SK-N-SH (cell line): ENCODE results near the gene CHCHD6. TPM values are rescaled to one million over a fixed set of nuclear protein-coding genes. Genes with fewer than 3 reads are reported as not detected.

ENCODE experiments used
- CTCF ChIA-PET: fragments of 300-600, 350-600 bp; formaldehyde crosslinking; extraction: SDS; loops from one replicate; lab custom pipeline; 2021; lab: Yijun Ruan, JAX
- POLR2A ChIA-PET: fragments of 350-600 bp; sonication (Branson Sonifier 250); formaldehyde crosslinking; extraction: SDS; loops from one replicate; lab custom pipeline; 2020; ENCODE audit warnings: antibody characterized with exemption, inconsistent platforms; lab: Yijun Ruan, JAX
- DNase-seq: peaks from one replicate; pipeline ENCODE4 v3.0.0; 2012
- H2AFZ ChIP-seq: fragments of 200-600 bp; sonication (generic); 2 replicates; pipeline ENCODE4 v1.8.1; 2016; ENCODE audit warnings: antibody characterized with exemption, mild to moderate bottlenecking, low read depth
- H3F3A ChIP-seq: fragments of 200-600 bp; sonication (generic); replicated peaks from 2 replicates; pipeline ENCODE3; 2016; ENCODE audit warnings: antibody characterized with exemption, mild to moderate bottlenecking; ENCODE audit not compliant: insufficient read depth
- H3K27ac ChIP-seq, 2 experiments: fragments of 200-500 bp in 1 of 2; fragments of 200-600 bp in 1 of 2; sonication (Bioruptor generic) in 1 of 2; sonication (generic), shearing (Covaris generic) in 1 of 2; 2 replicates each; pipeline versions ENCODE4 v1.5.1 to v1.6.1; 2014 to 2016; ENCODE audit warnings: low read depth in 2 of 2, inconsistent platforms in 1 of 2, low read length in 1 of 2, mild to moderate bottlenecking in 1 of 2, mixed read lengths in 1 of 2
- H3K27me3 ChIP-seq: fragments of 200-600 bp; sonication (generic), shearing (Covaris generic); 2 replicates; pipeline ENCODE4 v1.6.1; 2016; ENCODE audit warnings: mixed run types; ENCODE audit not compliant: insufficient read depth
- H3K36me3 ChIP-seq, 2 experiments: fragments of 200-500 bp in 1 of 2; fragments of 200-600 bp in 1 of 2; sonication (Bioruptor generic) in 1 of 2; sonication (generic) in 1 of 2; replicated peaks in 1 of 2; 2 replicates each; pipeline versions ENCODE3 to v1.5.1; 2014 to 2016; ENCODE audit warnings: low read length in 1 of 2, mild to moderate bottlenecking in 1 of 2; ENCODE audit not compliant: insufficient read depth in 2 of 2, control insufficient read depth in 1 of 2
- H3K4me1 ChIP-seq, 2 experiments: fragments of 200-500 bp in 1 of 2; fragments of 200-600 bp in 1 of 2; sonication (Bioruptor generic) in 1 of 2; sonication (generic), shearing (Covaris generic) in 1 of 2; 2 replicates each; pipeline versions ENCODE4 v1.5.1 to v1.6.1; 2014 to 2016; ENCODE audit warnings: low read depth in 1 of 2, low read length in 1 of 2, mixed run types in 1 of 2; ENCODE audit not compliant: insufficient read depth in 2 of 2, control insufficient read depth in 1 of 2
- H3K4me2 ChIP-seq: fragments of 200-600 bp; sonication (generic), shearing (Covaris generic); 2 replicates; pipeline ENCODE4 v1.6.1; 2017; ENCODE audit warnings: mixed run types
- H3K4me3 ChIP-seq, 2 experiments: fragments of 200-500 bp in 1 of 2; fragments of 200-600 bp in 1 of 2; sonication (Bioruptor generic) in 1 of 2; sonication (generic), shearing (Covaris generic) in 1 of 2; 2 replicates each; pipeline versions ENCODE4 v1.5.1 to v1.8.1; 2014 to 2016; ENCODE audit warnings: low read depth in 2 of 2, inconsistent platforms in 1 of 2, low read length in 1 of 2, mild to moderate bottlenecking in 1 of 2, mixed read lengths in 1 of 2, moderate library complexity in 1 of 2
- H3K79me2 ChIP-seq: fragments of 200-600 bp; sonication (generic); 2 replicates; pipeline ENCODE4 v1.8.1; 2017; ENCODE audit warnings: mild to moderate bottlenecking; ENCODE audit not compliant: insufficient read depth
- H3K9ac ChIP-seq: fragments of 200-600 bp; sonication (generic); 2 replicates; pipeline ENCODE4 v1.6.1; 2017; ENCODE audit warnings: mixed run types
- H3K9me2 ChIP-seq: fragments of 200-600 bp; sonication (generic); 2 replicates; pipeline ENCODE4 v1.6.1; 2017; ENCODE audit warnings: mixed run types
- H3K9me3 ChIP-seq: fragments of 200-600 bp; sonication (generic); 2 replicates; pipeline ENCODE4 v1.6.1; 2017; ENCODE audit warnings: mixed run types, mild to moderate bottlenecking, moderate library complexity
- H4K20me1 ChIP-seq: fragments of 200-600 bp; sonication (generic); 2 replicates; pipeline ENCODE4 v1.6.1; 2017; ENCODE audit warnings: mild to moderate bottlenecking, mixed run types; ENCODE audit not compliant: insufficient read depth
- CHD2 ChIP-seq: fragments of 150-350 bp; IDR thresholded peaks from 2 replicates; pipeline ENCODE4 v1.6.1; 2018; ENCODE audit warnings: low read length; ENCODE audit not compliant: partially characterized antibody
- CTCF ChIP-seq: fragments of 200-600 bp; sonication (generic); IDR thresholded peaks from 2 replicates; pipeline ENCODE4 v1.6.1; 2017; ENCODE audit warnings: antibody characterized with exemption, mild to moderate bottlenecking, moderate library complexity
- EZH2phosphoT487 ChIP-seq: fragments of 200-600 bp; sonication (generic); IDR thresholded peaks from 2 replicates; pipeline ENCODE4 v1.6.1; 2017; ENCODE audit warnings: low read depth, mixed run types, mild to moderate bottlenecking, antibody characterized with exemption, moderate library complexity, borderline replicate concordance
- FOSL2 ChIP-seq: IDR thresholded peaks from 2 replicates; pipeline ENCODE4 v1.4.0; 2012; ENCODE audit warnings: low read depth, mild to moderate bottlenecking, moderate library complexity, borderline replicate concordance
- FOXJ3 ChIP-seq: sonication (generic); formaldehyde crosslinking; IDR thresholded peaks from 2 replicates; pipeline ENCODE4 v1.5.1; 2020; ENCODE audit warnings: mild to moderate bottlenecking, missing genetic modification reagents
- JUND ChIP-seq: IDR thresholded peaks from 2 replicates; pipeline ENCODE4 v1.4.0; 2012
- PBX3 ChIP-seq: IDR thresholded peaks from 2 replicates; pipeline ENCODE4; 2012
- POLR2AphosphoS5 ChIP-seq: IDR thresholded peaks from 2 replicates; pipeline ENCODE4 v1.6.1; 2012; ENCODE audit warnings: low read depth, low read length
- RAD21 ChIP-seq: IDR thresholded peaks from 2 replicates; pipeline ENCODE4 v1.6.1; 2012; ENCODE audit warnings: mild to moderate bottlenecking, low read length
- RFX5 ChIP-seq: IDR thresholded peaks from 2 replicates; pipeline ENCODE4 v1.6.1; 2012; ENCODE audit warnings: mild to moderate bottlenecking, improper control_type of control experiment, low read length
- RXRA ChIP-seq: IDR thresholded peaks from 2 replicates; pipeline ENCODE4 v1.4.0; 2012; ENCODE audit warnings: low read depth, mild to moderate bottlenecking, borderline replicate concordance
- YY1 ChIP-seq: IDR thresholded peaks from 2 replicates; pipeline ENCODE4 v1.4.0; 2012; ENCODE audit warnings: low read depth, mild to moderate bottlenecking
- ZBTB33 ChIP-seq: IDR thresholded peaks from 2 replicates; pipeline ENCODE4 v1.4.0; 2012; ENCODE audit warnings: low read depth, borderline replicate concordance
- WGBS: methylation state at CpG from one replicate; pipeline ENCODE4 v1.1.6; 2017; ENCODE audit warnings: low lambda C conversion rate; 5-methylcytosine and 5-hydroxymethylcytosine counted together
- polyA plus RNA-seq, 3 experiments: library from polyadenylated mRNA; depleted of rRNA; stranded (reverse); fragments of >200 nt; gene quantifications; 2 replicates each; pipeline ENCODE4 v1.2.3, GENCODE V29; 2012

Gene CHCHD6
- polyA plus RNA-seq, 1 of the 3 experiments (the other 2 are of a cell fraction), result 42.5 TPM

- no peaks in the 10 kb centered on the region for H3F3A ChIP-seq
- TF ChIP-seq RXRA (no peak), CTCF (peak; percentile 27)
- H3K9me2 ChIP-seq, result no peaks in the 10 kb centered on the region
- peaks cover 98% of the 10 kb centered on the region for H3K79me2 ChIP-seq
- CTCF ChIA-PET, result interaction anchor here (0.9 to 3.0 kb wide), 8 partner anchors 11 to 552 kb away, joined by 3 to 14 read pairs (median 3); partner anchors contain the start of gene PLXNA1
- H3K36me3 ChIP-seq, result peaks cover 0 to 35% of the 10 kb centered on the region in 2 experiments
- no peak overlapping the region for H3K4me3 ChIP-seq
- no peak overlapping the region for H3K4me2 ChIP-seq
- no peaks in the 10 kb centered on the region for H3K27me3 ChIP-seq
- H3K9ac ChIP-seq, result no peak overlapping the region
- WGBS, result 90% methylated on average over 3 of the region's 11 CpGs
- no peak overlapping the region for H2AFZ ChIP-seq
- DNase-seq, result no peak
- H3K27ac ChIP-seq, result no peak overlapping the region
- no peaks in the 10 kb centered on the region for H3K9me3 ChIP-seq
- H4K20me1 ChIP-seq, result peaks cover 76% of the 10 kb centered on the region
- H3K4me1 ChIP-seq, result peaks cover 4 to 45% of the 10 kb centered on the region in 2 experiments; a peak in 2 of 4 replicates
- POLR2A ChIA-PET, result no interaction called here
These were observed 292.0 kb downstream of the CHCHD6 start for GRCh38 chr3:126995926-126996512.

GRCh38 chr3:126996905-126997304 is 292.9 kb downstream of the CHCHD6 start:
- no peak for TF ChIP-seq ZBTB33
- TF ChIP-seq POLR2AphosphoS5, result no peak
- TF ChIP-seq JUND, result no peak
- no peak for TF ChIP-seq FOXJ3 (CRISPR knock-in tag)
- no peak for TF ChIP-seq CHD2
- TF ChIP-seq EZH2phosphoT487, result no peak
- no peak for TF ChIP-seq YY1
- TF ChIP-seq RFX5, result no peak
- no peak for TF ChIP-seq RAD21
- TF ChIP-seq FOSL2, result no peak
- TF ChIP-seq PBX3, result no peak
- H3K79me2 ChIP-seq, result peaks cover 96% of the 10 kb centered on the region
- no peak overlapping the region for H3K27ac ChIP-seq
- H3K9ac ChIP-seq, result no peak overlapping the region
- H4K20me1 ChIP-seq, result peaks cover 67% of the 10 kb centered on the region
- peaks cover 8% of the 10 kb centered on the region for H3F3A ChIP-seq
- no peaks in the 10 kb centered on the region for H3K9me3 ChIP-seq
- POLR2A ChIA-PET, result no interaction called here
- no peaks in the 10 kb centered on the region for H3K9me2 ChIP-seq
- no peak overlapping the region for H2AFZ ChIP-seq
- no peak overlapping the region for H3K4me3 ChIP-seq
- WGBS, result no CpG with 5 or more reads among the region's 7 CpGs
- no peak for DNase-seq
- no peak overlapping the region; the same call in 1 of the 2 replicates for H3K4me2 ChIP-seq
- H3K36me3 ChIP-seq, result peaks cover 0 to 27% of the 10 kb centered on the region in 2 experiments
- H3K27me3 ChIP-seq, result no peaks in the 10 kb centered on the region
- CTCF ChIA-PET, result interaction anchor here (1.3 to 2.0 kb wide), 4 partner anchors 237 to 459 kb away, joined by 3 to 5 read pairs (median 3); no protein-coding TSS in a partner anchor
- H3K4me1 ChIP-seq, result peaks cover 12 to 54% of the 10 kb centered on the region in 2 experiments; a peak in 3 of 4 replicates
